Measurements from ENCODE around the gene RGMA. TPM values are rescaled to one million over a fixed set of nuclear protein-coding genes. Genes with fewer than 3 reads are reported as not detected.

Gene RGMA
- total and polyA plus RNA-seq, 2 experiments from 2014 or later: 34.2 to 36.5 TPM

DNA sequence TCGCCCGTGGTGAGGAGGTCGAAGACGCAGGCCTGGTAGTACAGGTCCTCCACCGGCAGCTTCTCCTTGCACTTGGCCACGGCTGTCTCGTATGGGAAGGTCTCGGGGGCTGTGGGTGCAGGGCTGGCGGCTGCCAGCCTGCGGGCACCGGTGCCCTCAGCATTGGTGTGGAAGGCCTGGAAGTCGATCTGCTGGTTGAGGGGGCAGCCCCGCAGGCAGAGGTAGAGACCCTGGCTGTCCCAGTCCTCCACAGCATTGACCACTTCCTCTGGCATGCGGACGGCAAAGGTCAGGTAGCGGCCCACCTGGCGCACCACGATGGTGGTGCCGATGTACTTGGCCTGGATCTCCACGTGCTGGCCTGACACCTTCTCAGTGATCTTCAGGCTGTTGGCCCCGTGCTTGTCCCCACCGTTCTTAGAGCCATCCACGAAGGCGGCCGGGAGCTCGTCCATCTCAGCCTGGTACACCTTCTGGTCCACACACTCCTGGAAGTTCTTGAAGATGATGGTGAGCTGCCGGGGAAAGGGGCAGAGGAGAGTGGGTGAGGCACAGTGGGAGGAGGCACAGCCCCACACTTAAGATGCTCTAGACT, 43.7 kb downstream of the RGMA start:
- Mint-ChIP-seq H3K4me3 (no peak overlapping the region), H3K27me3 (ENCODE audit: insufficient read depth, low read depth, poor library complexity) (peaks cover 17% of the 10 kb centered on the region), H3K27ac (no peak overlapping the region), H3K4me1 (peaks cover 3% of the 10 kb centered on the region; the same call in 1 of the 3 replicates), H3K9me3 (peaks cover 15% of the 10 kb centered on the region), H3K36me3 (ENCODE audit: low read depth) (peaks cover 72% of the 10 kb centered on the region)
- H3K27me3 ChIP-seq (ENCODE audit: insufficient read depth): no peaks in the 10 kb centered on the region
- no peak for DNase-seq (ENCODE audit: low spot score)
- H2AFZ ChIP-seq: no peak overlapping the region
- H3K9me2 ChIP-seq (ENCODE audit: insufficient read depth): no peaks in the 10 kb centered on the region
- no peaks in the 10 kb centered on the region for H3K4me1 ChIP-seq (ENCODE audit: insufficient read depth)
- H3K27ac ChIP-seq (ENCODE audit: low read depth): no peak overlapping the region
- peaks cover 3% of the 10 kb centered on the region; the same call in 1 of the 2 replicates for H3K36me3 ChIP-seq (ENCODE audit: insufficient read depth)
- peaks cover 8% of the 10 kb centered on the region; the same call in 1 of the 2 replicates for H4K20me1 ChIP-seq (replicated peaks; ENCODE audit: insufficient read depth)
- ATAC-seq: no peak
- H3K79me2 ChIP-seq (replicated peaks; ENCODE audit: insufficient read depth): no peaks in the 10 kb centered on the region
- H3K4me2 ChIP-seq: no peak overlapping the region
- TF ChIP-seq ETS1 (IDR thresholded peaks at IDR 0.05) (no peak), EZH2 (IDR thresholded peaks at IDR 0.05; ENCODE audit: low read depth, unreplicated experiment) (no peak), STAT1 (IDR thresholded peaks at IDR 0.05; ENCODE audit: unreplicated experiment) (no peak), CTCF (conservative IDR thresholded peaks at IDR 0.05; ENCODE audit: low read depth in 2 of 2) (no peak), EZH2phosphoT487 (IDR thresholded peaks at IDR 0.05; ENCODE audit: unreplicated experiment) (no peak), ZNF114 (CRISPR knock-in tag; IDR thresholded peaks at IDR 0.05) (no peak), CREB1 (CRISPR knock-in tag; IDR thresholded peaks at IDR 0.05; ENCODE audit: low read depth) (no peak), JUNB (IDR thresholded peaks at IDR 0.05; ENCODE audit: unreplicated experiment) (no peak), POLR2AphosphoS5 (IDR thresholded peaks at IDR 0.05; ENCODE audit: low read depth) (no peak), ZNF331 (CRISPR knock-in tag; IDR thresholded peaks at IDR 0.05; ENCODE audit: low read depth) (no peak), NANOG (IDR thresholded peaks at IDR 0.05; ENCODE audit: borderline replicate concordance) (no peak)
- TF ChIP-seq, protein P1, sequence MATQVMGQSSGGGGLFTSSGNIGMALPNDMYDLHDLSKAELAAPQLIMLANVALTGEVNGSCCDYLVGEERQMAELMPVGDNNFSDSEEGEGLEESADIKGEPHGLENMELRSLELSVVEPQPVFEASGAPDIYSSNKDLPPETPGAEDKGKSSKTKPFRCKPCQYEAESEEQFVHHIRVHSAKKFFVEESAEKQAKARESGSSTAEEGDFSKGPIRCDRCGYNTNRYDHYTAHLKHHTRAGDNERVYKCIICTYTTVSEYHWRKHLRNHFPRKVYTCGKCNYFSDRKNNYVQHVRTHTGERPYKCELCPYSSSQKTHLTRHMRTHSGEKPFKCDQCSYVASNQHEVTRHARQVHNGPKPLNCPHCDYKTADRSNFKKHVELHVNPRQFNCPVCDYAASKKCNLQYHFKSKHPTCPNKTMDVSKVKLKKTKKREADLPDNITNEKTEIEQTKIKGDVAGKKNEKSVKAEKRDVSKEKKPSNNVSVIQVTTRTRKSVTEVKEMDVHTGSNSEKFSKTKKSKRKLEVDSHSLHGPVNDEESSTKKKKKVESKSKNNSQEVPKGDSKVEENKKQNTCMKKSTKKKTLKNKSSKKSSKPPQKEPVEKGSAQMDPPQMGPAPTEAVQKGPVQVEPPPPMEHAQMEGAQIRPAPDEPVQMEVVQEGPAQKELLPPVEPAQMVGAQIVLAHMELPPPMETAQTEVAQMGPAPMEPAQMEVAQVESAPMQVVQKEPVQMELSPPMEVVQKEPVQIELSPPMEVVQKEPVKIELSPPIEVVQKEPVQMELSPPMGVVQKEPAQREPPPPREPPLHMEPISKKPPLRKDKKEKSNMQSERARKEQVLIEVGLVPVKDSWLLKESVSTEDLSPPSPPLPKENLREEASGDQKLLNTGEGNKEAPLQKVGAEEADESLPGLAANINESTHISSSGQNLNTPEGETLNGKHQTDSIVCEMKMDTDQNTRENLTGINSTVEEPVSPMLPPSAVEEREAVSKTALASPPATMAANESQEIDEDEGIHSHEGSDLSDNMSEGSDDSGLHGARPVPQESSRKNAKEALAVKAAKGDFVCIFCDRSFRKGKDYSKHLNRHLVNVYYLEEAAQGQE (IDR thresholded peaks at IDR 0.05; ENCODE audit: unreplicated experiment): no peak
- TF ChIP-seq, protein P2, sequence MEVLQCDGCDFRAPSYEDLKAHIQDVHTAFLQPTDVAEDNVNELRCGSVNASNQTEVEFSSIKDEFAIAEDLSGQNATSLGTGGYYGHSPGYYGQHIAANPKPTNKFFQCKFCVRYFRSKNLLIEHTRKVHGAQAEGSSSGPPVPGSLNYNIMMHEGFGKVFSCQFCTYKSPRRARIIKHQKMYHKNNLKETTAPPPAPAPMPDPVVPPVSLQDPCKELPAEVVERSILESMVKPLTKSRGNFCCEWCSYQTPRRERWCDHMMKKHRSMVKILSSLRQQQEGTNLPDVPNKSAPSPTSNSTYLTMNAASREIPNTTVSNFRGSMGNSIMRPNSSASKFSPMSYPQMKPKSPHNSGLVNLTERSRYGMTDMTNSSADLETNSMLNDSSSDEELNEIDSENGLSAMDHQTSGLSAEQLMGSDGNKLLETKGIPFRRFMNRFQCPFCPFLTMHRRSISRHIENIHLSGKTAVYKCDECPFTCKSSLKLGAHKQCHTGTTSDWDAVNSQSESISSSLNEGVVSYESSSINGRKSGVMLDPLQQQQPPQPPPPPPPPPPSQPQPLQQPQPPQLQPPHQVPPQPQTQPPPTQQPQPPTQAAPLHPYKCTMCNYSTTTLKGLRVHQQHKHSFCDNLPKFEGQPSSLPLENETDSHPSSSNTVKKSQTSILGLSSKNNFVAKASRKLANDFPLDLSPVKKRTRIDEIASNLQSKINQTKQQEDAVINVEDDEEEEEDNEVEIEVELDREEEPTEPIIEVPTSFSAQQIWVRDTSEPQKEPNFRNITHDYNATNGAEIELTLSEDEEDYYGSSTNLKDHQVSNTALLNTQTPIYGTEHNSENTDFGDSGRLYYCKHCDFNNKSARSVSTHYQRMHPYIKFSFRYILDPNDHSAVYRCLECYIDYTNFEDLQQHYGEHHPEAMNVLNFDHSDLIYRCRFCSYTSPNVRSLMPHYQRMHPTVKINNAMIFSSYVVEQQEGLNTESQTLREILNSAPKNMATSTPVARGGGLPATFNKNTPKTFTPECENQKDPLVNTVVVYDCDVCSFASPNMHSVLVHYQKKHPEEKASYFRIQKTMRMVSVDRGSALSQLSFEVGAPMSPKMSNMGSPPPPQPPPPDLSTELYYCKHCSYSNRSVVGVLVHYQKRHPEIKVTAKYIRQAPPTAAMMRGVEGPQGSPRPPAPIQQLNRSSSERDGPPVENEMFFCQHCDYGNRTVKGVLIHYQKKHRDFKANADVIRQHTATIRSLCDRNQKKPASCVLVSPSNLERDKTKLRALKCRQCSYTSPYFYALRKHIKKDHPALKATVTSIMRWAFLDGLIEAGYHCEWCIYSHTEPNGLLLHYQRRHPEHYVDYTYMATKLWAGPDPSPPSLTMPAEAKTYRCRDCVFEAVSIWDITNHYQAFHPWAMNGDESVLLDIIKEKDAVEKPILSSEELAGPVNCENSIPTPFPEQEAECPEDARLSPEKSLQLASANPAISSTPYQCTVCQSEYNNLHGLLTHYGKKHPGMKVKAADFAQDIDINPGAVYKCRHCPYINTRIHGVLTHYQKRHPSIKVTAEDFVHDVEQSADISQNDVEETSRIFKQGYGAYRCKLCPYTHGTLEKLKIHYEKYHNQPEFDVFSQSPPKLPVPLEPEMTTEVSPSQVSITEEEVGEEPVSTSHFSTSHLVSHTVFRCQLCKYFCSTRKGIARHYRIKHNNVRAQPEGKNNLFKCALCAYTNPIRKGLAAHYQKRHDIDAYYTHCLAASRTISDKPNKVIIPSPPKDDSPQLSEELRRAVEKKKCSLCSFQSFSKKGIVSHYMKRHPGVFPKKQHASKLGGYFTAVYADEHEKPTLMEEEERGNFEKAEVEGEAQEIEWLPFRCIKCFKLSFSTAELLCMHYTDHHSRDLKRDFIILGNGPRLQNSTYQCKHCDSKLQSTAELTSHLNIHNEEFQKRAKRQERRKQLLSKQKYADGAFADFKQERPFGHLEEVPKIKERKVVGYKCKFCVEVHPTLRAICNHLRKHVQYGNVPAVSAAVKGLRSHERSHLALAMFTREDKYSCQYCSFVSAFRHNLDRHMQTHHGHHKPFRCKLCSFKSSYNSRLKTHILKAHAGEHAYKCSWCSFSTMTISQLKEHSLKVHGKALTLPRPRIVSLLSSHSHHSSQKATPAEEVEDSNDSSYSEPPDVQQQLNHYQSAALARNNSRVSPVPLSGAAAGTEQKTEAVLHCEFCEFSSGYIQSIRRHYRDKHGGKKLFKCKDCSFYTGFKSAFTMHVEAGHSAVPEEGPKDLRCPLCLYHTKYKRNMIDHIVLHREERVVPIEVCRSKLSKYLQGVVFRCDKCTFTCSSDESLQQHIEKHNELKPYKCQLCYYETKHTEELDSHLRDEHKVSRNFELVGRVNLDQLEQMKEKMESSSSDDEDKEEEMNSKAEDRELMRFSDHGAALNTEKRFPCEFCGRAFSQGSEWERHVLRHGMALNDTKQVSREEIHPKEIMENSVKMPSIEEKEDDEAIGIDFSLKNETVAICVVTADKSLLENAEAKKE (CRISPR knock-in tag; IDR thresholded peaks at IDR 0.05): no peak
- no peak overlapping the region for H3K4me3 ChIP-seq
- no peaks in the 10 kb centered on the region for H3F3A ChIP-seq (replicated peaks; ENCODE audit: low read depth)

Data from GM23338 (cell line).